Suppressor macrophage treated with lipopolysaccharide for 1 hour (primary cell): Measurements from ENCODE around the gene PNLIPRP2.

Experiments
- DNase-seq, 3 donors: peaks; one replicate each; pipeline ENCODE4 v3.0.0-alpha.2; 2020 to 2022

The PNLIPRP2 gene

DNA sequence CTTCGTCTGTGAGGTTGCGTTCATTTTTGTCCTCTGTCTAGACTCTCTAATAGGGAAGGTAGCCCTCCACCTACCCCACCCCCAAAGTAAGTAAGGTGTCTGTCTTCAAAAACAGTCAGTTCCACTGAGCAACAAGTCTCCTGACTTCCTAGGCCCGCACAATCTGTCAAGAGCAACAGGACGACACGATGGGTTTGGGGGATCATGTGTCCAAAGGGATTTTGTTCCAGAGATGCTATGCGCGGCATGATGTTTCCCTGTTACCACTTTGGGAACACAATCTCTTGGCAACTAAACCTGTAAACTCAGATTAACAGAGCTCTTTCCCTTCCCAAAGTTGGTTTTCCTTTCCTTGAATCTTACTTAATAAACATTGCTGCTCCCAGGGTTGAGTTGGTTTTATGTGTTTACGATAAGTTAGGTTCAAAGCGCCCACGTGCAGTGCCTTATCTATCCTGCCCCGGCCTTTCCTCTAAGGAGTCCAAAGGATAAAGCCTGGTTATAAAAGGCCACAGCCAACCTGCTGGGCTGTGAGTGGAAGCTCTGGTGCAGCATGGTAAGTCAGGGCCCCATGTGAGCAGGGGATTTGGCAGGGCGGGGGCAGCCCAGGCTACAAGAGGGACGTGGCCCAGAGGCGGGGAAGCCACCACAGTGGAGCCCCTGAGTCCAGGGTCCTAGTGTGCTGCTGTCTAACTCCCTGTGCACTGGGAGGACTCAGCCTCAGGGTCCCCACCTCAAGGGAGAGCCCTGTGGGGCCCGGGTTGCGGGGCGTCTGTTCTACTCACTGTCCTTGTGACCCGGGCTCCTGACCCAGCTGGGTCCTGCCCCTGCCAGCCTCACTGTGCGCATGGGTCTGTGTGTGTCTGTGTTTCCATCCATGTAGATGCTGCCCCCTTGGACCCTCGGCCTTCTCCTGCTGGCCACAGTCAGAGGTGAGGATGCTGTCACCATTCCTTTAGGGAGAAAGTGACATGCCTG is at the start of gene PNLIPRP2:
PNLIPRP2 (plus strand) TSS at position 531 of the 978 bp plus-strand sequence.
- DNase-seq = no peak

DNA sequence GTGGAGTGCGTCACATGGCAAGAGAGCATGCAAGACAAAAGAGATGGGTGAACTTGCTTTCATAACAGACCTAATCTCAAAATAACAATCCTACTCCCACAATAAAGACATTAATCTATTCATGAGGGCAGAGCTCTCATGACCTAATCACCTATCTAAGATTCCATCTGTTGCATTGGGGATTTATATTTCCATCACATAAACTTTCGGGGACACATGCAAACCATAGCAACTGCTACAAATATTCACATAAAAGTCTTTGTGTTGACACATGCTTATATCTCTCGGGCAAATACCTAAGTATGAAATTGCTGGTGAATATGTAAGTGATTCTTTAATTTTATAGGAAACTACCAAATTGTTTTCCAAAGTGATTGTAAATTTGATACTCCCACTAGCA is 46.0 kb upstream of the PNLIPRP2 start:
- no peak for DNase-seq

DNA sequence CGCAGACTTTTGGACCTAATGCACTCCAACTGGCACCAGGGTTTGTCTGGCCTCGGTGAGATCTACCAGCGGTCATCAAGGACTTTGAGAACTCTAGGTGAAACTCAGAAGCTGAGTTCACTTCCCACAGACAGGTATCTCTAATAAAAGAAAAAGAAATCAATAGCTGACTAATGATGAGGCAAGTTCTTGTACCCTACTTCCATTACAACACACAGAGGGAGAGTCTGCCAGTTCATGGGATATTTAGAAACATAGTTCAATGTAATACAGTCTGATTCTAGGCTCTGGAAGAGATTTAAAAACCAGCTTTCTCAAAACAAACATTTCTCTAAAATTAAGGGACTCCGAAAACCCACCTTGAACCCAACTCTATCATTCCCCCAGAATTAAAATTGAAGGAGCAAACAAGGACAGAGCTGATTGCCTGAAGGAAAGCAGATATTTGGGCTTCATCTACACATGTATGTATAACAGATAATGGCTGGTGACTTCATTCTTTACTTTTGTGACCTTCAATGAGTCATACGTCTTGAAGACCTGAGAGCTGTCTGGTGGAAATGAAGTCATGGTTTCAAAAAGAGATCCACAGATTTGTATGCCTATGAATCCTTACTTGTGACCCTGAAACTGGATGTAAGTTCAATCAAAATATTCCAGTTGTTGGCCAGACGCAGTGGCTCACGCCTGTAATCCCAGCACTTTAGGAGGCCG is 32.7 kb upstream of the PNLIPRP2 start:
- DNase-seq = no peak

DNA sequence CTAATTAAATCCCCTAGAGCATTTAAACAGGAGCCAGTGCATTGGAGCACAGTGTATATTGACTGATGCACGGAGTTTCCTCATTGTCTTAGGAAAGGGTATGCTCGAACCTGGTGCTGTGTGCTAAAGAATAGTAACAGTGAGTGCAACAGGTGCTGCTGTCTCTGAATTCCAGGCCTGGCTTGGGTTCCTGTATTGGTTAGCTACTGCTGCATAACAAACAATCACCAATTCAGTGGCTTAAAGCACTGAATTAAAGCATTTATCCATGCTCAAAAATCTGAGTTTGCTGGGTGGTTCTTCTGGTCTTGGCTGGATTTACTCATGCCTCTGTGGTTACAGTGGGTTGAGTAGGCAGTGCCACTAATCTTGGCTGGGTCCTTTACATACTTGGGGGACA is 31.8 kb upstream of the PNLIPRP2 start:
- no peak for DNase-seq

DNA sequence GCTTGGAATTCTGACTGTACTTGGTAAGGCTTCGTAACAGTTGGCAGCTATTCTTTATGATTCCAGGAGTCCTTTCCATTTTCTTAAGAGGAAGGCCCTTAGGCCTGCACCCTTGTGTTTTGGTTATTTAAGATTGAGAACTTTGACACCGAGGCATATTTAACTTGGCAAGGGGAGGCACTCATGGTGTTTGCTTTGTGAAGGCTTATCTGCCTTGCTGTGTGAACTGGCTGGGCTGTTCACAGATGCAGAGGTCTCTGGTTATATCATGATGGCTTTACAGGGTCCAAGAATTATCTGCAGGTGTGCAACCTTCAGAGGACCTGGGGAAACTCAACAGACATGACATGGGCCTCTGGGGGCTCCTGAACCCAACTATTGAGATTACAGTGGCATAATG is 30.8 kb upstream of the PNLIPRP2 start:
- no peak for DNase-seq

DNA sequence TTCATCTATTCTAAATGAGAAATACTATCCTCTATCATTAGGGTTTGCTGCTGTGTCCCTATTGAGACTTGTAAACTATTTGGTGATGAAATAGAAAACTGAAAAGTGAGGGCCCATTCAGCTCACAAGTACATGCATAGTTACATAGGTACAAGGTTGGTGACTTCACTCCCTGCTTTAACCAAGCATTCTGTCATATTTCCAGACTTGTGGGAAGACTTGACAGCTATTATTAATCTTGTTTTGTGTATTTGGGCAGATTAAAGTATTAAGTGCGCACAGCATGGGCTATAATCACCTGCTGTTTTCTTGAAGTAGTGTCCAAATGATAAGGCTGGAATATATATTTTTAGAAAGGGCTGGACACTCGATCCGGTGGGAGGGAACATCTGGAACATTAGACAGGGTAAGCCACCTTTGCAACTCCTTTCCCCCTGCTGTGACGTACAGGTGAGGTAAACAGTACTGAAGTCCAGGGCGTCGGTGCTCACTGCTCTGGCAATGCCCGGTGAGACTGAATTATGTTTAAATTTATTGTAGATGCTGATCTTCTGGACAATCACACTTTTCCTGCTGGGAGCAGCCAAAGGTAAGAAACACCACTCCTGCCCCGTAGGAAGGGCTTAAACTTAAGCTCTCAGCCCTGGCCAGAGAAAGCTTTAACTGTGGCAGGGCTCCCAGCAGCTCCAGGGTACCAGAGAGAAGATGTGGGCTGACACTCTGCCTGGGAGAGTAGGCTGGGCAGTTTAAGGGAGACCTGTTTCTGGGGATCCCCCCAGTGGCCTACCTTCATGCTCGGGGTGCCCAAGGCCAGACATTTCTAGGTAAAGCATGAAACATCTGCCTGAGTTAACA is 29.9 kb upstream of the PNLIPRP2 start, which contains the start of gene PNLIPRP1:
PNLIPRP1 (plus strand) TSS at position 370 of the 855 bp plus-strand sequence; CDS start at position 541, 171 bp downstream.
- no peak for DNase-seq

DNA sequence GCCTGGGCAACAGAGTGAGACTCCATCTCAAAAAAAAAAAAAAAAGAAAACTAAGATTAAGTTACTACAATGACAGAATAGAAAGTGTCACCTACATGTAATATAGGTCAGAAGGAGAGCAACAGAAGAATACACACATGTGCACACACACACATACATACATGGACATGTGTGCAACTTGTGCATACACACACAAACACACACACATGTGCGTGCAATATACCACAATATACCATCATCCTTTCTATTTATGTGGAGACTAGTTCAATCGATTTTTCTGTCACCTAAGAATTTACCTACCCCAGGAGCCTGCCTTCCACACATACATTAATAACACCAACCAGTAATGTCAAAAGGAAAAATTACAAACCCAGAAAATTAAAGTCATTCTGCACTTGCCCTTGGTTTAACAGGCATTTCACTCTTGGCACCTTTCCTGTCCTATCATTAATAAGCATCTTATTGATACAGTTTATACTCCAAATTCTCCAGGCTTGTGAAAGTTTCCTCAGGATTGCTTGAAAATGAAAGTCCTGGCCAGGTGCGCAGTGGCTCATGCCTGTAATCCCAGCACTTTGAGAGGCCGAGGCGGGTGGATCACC is 27.5 kb upstream of the PNLIPRP2 start:
- DNase-seq = no peak

DNA sequence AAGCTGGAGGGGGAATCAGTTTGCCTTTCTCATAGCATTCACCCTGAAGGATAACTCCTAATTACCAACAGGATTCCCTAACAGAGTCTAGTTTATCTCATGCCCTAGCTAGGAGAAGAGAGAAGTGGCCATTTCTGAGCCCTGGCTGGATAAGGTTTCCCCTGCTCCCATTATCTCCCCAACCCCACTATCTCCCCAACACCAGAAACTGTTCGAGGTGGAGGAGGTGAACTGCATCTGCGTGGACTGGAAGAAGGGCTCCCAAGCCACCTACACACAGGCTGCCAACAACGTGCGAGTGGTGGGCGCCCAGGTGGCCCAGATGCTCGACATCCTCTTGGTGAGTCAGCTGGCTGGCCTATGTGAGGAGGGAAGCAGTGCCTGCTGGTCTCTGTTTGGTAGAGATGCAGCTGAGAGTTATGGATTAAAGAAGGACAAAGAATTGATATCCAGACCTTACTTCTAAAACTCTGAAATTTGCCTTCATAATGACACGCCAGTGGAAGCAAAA is 26.2 kb upstream of the PNLIPRP2 start:
- no peak for DNase-seq

DNA sequence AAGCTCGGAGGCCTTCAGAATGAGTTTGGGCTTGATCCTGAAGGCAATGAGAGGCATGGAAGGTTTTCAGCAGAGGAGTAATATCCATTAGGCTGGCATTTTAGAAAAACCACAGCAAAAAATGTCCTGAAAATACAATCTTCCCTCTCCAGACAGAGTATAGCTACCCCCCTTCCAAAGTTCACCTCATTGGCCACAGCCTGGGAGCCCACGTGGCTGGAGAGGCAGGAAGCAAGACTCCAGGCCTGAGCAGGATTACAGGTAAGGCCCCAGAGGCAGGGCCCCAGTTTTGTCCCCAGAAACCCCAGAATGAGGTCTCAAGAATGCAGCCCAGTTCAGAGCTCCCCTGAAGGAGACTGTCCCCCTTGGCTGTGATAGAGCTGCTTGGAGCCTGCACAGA is 24.7 kb upstream of the PNLIPRP2 start:
- no peak for DNase-seq

DNA sequence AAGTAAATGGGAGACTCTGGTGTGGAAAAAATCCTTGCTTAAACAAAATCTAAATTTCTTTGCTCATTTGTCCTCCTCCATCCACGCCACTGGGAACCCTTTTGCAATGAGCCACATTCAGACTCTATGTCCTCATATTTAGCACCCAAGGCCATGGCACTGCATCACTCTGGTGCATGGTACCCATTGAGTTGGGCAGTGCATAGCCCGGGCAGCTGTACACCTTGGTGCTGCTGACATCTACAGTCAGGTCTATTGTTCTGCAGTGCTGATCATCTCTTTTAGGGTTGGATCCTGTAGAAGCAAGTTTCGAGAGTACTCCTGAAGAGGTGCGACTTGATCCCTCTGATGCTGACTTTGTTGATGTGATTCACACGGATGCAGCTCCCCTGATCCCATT is 23.2 kb upstream of the PNLIPRP2 start:
- no peak for DNase-seq

DNA sequence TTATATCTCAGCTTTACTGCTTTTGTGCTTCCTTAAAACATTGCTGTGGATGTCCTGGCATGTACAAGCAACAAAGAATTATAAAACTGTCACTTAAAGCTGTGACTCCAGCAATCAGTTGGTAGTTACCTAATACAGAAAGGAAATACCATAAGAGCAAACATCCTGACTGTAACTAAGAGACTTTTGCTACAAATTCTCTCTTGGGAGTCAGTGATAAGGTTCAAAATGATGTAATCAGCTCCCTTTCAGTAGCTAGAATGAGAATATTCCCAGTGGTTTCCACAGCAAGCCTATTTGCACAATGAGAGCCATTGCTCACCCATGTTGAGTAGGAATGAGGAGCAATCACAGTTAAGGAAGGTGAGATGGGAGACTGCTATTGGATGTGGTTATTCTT is 22.4 kb upstream of the PNLIPRP2 start:
- DNase-seq = no peak

DNA sequence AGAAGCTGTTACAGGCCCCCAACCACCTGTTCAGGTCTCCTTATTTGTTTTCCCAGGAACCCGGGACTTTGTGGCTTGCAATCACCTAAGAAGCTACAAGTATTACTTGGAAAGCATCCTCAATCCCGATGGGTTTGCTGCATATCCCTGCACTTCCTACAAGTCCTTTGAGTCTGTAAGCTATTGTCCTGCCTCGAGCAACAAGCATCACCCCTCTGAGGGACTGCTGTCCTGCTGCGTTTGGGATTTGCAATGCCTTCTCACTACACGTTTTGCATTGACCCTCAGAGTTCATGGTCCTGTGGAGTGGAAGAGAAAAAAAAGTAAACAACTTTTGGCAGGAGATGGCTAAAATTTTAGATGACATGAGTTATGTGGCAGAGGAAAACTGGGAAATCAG is 20.8 kb upstream of the PNLIPRP2 start:
- DNase-seq = no peak

DNA sequence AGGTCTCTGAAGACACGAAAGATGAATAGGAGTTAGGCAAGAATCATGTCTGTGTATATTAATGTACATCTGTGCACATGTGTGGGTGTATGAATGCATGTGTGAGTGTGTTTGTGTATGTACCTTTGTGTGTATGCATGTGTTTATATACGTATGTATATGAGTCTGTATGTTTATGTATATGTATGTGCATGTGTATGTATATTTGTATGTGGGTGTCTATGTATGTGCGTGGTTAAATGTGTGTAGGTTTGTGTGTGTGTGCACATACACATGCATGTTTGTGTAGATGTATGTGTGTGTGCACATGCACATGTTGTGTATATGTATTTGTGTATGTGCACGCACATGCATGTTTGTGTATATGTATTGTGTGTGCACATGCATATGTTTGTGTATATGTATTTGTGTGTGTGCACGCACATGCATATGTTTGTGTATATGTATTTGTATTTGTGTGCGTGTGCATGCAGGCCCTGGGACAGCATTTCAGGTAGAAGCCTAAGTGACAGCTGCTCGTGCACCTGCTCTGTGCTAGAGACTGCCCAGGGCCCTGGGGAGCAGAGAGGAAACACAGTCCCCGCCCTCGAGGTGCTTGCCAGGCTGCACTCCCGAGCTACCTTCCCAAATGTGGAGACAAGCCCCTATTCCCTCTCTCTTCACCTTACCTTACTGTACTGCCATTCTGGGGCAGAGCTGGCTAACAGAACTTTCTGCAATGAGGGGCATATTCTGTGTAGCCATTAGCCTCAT is 17.9 kb upstream of the PNLIPRP2 start:
- DNase-seq = no peak

DNA sequence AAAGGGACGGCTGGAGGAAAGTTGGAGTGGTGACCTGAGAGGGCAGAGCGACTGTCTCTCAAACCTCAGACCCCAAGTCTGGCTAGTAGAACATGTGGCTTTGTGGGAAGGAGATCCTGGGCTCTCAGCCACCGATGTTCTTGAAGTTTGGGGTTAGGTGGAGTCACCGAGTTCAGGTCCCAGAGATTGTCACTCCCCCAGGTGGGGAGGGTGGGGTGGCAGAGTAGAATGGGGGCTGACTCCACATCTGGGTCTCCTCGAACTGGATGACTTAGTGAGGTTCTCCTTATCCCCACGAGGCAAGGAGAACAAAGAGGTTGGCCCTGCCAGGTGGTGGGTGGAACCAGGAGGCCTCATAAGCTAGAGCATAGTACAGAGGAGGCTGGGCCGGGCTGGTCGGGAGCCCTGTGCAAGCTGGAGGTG is 14.7 kb upstream of the PNLIPRP2 start:
- no peak for DNase-seq

DNA sequence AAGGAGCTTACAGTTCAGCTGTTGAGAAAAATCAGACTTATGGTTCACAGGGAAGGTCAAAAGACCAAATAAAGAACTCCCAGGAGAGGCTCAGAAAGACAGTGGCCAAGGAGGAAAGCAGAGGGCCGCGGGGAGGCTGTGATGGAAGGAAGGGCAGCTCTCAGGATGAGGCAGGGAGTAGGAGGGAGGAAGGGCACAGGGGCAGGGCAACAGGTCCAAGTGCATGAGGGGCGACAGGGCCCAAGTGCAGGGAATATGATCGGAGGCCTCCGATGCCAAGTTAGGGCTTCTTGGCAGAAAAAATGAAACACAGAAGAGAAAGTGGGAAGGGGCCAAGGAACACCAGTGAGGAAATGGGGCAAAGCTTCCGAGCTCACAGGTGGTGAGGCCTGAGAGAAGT is 13.4 kb upstream of the PNLIPRP2 start:
- no peak for DNase-seq

DNA sequence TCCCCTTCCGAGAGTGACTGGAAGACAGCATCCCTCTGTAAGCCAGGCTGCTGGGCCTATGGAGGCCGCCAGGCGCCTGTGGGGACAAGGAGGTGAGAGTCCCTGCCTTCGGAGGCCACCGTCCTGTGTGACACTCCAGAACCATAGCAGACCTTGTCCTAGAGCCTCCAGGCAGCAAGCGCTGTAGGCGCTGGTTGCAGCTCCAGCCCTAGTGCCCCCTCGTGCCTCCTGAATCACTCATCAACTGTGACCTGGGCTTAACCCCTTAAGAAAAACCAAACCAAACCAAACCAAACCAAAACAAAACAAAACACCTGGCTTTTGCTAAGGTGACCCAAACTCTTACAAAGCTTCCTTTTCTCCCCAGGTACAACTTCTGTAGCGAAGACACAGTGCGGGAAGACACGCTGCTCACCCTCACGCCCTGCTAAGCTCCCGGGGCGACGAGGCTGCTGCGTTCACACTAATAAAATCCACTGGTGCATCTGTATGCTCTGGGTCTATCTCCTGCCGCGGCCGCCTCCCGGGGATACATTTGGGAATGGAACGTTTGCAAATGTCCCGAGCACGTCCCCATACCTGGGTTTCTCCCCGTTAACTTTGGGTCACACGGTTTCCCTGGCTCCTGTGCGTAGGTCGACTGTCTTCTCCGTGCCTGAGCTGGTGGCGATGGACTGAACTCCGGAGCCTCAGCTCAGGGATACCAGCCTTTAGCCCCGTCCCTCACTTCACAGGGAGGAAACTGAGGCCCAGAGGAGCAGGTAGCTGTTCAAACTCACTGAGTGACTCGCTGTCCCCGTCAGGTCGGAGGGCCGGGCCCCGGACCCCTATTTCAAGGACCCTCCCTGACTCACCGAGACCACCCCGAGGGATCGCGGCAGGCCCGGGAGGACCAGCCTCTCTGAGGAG is 11.8 kb upstream of the PNLIPRP2 start:
- DNase-seq = no peak

DNA sequence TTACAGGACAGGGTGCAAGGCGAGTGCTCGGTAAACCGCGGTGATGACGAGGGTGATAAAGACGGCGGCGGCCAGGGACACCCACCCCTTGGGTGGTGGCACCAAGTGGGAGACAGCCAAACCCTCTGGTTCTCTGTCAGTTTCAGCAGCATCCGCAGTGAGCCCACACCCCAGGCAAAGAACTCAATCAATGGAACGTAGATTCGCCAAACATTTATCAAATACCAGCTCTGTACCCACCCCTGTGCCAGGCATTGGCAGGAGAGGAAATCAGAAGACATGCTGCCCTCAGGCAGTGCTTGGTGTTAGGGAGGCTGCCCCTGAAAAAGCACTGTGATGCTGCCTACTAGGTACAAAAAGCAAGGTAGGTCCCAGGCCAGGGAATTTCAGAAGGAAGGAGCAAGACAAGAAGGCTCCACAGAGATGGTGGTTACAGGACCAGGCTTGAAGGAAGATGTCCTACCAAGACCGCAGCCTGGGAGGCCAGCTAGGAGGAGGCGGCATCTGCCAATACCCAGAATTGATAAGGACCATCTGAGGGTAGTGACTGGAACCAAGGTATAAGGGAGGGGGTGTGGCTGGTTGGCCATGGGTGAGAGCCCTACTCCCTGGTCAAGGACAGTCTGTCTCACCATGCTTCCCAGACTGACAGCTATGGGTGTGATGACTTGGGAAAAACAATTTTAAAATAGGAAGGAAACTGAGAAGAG is 10.2 kb upstream of the PNLIPRP2 start:
- DNase-seq = no peak

DNA sequence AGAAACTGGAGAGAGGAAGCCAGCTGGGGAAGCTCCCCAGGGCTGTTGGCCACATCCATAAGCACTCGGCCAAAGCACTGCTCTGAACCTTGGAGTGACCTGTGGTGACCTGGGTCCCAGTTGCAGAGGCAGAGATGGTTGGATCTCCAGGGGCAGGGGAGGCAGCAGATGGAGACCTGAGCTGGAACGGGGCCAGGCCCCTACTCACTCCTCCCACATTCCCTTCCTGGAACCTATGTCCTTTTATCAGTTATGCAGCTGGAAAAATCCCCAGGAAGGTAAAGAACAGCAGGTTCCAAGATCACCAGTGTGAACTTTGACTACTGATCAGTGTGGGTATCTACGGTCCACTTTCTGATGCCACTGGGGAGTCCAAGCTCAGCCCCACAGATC is 9.6 kb upstream of the PNLIPRP2 start:
- no peak for DNase-seq

DNA sequence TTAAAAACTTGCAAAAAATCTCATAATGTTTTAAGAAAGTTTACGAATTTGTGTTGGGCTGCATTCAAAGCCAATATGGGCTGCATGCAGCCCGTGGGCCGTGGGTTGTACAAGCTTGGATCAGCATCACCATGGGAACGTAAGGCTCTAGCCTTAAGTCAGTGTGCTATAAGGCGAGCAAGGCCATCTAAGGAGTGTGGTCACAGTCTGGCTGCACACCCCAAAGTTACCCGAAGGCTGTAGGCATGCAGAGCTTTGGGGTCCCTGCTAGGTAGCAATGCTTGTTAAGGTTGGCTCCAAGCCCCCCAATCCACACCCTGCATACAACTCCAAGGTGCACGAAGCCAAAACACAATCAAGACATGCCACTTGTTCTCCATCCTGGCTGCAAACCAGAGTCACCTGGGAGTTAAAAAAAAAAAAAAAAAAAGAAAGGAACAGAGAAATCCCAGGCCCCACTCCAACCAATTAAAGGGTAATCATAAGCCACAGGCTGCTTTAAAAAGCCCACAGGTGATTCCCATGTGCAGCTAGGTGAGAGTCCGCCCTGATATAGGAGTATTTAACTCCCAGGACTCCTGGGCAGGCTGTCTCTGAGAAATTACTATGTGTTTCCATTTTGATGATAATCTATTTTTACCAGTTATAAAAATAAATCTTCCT is 8.5 kb upstream of the PNLIPRP2 start:
- DNase-seq = no peak
